BLaER1 (cell line): Measurements from ENCODE around the gene DDX51.

Source experiments
- H3K27ac ChIP-seq: shearing (Covaris generic); formaldehyde crosslinking; 2 replicates; pipeline ENCODE4 v1.8.1; 2022
- H3K27me3 ChIP-seq: shearing (Covaris generic); formaldehyde crosslinking; 2 replicates; pipeline ENCODE4 v1.8.1; 2022
- H3K36me3 ChIP-seq: shearing (Covaris generic); formaldehyde crosslinking; 2 replicates; pipeline ENCODE4 v1.8.1; 2022
- H3K4me1 ChIP-seq: shearing (Covaris generic); formaldehyde crosslinking; 2 replicates; pipeline ENCODE4 v1.8.1; 2022
- H3K4me2 ChIP-seq: shearing (Covaris generic); formaldehyde crosslinking; 2 replicates; pipeline ENCODE4 v1.8.1; 2022
- H3K4me3 ChIP-seq: shearing (Covaris generic); formaldehyde crosslinking; 2 replicates; pipeline ENCODE4 v1.8.1; 2022
- H3K9ac ChIP-seq: shearing (Covaris generic); formaldehyde crosslinking; 2 replicates; pipeline ENCODE4 v1.8.1; 2022
- H3K9me3 ChIP-seq: shearing (Covaris generic); formaldehyde crosslinking; 2 replicates; pipeline ENCODE4 v1.8.1; 2022
- H4K20me1 ChIP-seq: shearing (Covaris generic); formaldehyde crosslinking; 2 replicates; pipeline ENCODE4 v1.8.1; 2022
- Cebpa-rat ChIP-seq: shearing (Covaris generic); IDR thresholded peaks from 2 replicates; pipeline ENCODE4 v1.8.1; 2022

Gene DDX51

DNA sequence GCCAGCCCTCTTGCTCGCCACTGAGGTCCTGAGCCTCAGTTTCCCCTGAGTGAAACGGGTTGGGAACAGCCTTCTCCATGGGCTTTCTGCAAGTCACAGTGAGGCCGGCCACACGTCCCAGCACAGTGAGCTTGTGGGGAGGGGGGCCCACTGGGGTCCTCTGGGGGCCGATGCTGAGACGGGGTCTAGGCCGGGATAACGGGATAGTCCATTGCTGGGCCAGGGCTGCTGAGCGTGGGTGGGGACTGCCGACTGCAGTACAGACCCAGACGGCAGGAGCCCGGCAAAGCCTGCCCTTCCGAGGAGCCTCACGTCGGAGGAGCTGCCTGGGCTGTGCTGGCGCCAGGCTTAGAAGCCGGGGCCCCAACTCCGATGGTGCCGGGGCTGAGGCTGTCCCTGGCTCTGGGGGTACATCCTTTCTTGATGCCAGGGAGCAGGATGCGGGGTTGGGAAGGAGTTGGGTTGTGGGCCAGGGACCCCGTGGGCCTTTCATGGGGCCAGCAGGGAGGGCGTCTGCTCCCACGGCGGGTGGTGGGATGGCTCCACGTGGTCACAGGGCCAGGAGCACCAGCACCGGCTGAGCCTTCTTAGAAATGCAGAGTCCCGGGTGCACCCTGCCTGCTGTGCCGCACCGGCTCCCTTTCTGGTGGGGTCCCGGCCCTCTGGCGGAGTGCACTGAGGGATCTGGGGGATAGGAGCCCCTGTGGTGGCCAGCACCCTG is 24.4 kb upstream of the DDX51 start:
- Histone ChIP-seq H3K4me1 (peaks cover 72% of the 10 kb centered on the region), H3K4me3 (no peak overlapping the region), H3K27me3 (peaks cover 17% of the 10 kb centered on the region), H3K36me3 (no peaks in the 10 kb centered on the region), H3K9ac (peak overlapping the region; percentile 40; the same call in 1 of the 2 replicates), H4K20me1 (peaks cover 16% of the 10 kb centered on the region), H3K9me3 (no peaks in the 10 kb centered on the region), H3K27ac (peak overlapping the region; percentile 65), H3K4me2 (peak overlapping the region; percentile 93)
- TF ChIP-seq Cebpa-rat, result no peak

DNA sequence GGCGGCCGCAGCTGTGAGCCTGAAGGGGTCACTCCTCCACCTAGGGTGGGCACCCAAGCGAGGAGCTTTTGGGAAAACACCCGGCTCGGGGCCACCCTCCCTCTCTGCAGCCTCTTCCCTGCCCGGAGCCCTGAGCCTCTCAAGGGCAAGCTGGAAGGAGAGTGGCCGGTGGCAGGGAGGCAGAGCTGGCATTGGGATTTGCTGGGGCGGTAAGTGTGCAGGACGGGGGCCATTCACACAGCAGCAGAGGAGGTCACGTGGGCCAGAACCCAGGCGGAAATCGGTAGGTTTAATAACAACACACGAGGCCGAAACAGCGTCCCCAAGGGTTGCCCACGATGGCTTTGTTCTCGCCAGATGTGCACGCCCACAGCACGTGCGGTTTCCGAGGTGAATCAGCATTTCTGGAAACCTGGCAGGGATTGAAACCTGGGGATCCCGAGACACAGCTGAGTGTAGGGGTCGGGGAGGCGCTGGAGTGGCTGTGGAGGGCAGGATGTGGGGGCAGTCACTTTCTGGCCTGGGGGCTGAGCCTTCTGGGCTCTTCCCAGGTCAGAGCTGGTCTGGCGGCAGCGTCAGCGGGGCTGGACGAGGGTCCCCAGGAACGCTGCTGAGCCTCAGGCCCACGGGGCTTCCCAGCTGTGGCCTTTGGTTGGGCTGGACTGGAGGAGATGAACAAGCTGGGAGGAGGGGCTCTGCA is 23.6 kb upstream of the DDX51 start:
- no peaks in the 10 kb centered on the region for H3K9me3 ChIP-seq
- peak overlapping the region; percentile 65 for H3K27ac ChIP-seq
- peak overlapping the region; percentile 36 for H3K4me3 ChIP-seq
- H3K27me3 ChIP-seq, result peaks cover 18% of the 10 kb centered on the region
- peaks cover 72% of the 10 kb centered on the region for H3K4me1 ChIP-seq
- no peak for TF ChIP-seq Cebpa-rat
- H3K36me3 ChIP-seq, result no peaks in the 10 kb centered on the region
- peak overlapping the region; percentile 40; the same call in 1 of the 2 replicates for H3K9ac ChIP-seq
- peaks cover 20% of the 10 kb centered on the region for H4K20me1 ChIP-seq
- peak overlapping the region; percentile 93 for H3K4me2 ChIP-seq

DNA sequence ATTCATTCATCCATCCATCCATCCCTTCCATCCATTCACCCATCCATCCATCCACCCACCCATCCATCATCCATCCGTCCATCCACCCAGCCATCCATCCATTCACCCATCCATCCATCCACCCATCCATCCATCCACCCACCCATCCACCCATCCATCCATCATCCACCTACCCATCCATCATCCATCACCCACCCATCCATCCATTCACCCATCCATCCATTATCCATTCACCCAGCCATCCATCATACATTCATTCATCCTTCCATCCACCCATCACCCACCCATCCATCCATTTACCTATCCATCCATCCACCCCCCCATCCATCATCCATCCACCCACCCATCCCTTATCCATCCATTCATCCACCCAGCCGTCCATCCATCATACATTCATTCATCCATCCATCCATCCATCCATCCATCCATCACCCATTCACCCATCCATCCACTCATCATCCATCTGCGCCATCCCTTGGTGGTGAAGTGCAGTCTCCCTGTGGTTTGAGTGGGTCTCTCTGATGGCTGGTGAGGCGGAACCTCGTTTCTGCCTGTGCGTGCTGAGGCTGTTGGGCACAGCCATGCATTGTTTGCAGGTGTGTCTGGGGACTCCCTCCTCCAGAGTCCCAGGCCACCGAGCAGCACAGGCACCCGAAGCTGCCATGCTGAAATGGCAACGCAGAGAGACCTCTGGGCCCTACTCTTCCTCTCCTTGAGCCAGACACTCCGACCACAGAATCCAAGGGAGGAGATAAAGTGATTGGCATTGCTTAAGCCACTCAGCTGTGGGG is 22.9 kb upstream of the DDX51 start:
- no peak for TF ChIP-seq Cebpa-rat
- H3K27ac ChIP-seq, result peak overlapping the region; percentile 65
- peaks cover 72% of the 10 kb centered on the region for H3K4me1 ChIP-seq
- no peaks in the 10 kb centered on the region for H3K36me3 ChIP-seq
- H3K27me3 ChIP-seq, result peaks cover 21% of the 10 kb centered on the region
- H4K20me1 ChIP-seq, result peaks cover 26% of the 10 kb centered on the region
- H3K9ac ChIP-seq, result no peak overlapping the region
- H3K4me2 ChIP-seq, result peak overlapping the region; percentile 93
- H3K9me3 ChIP-seq, result no peaks in the 10 kb centered on the region
- peak overlapping the region; percentile 36; the same call in 1 of the 2 replicates for H3K4me3 ChIP-seq

DNA sequence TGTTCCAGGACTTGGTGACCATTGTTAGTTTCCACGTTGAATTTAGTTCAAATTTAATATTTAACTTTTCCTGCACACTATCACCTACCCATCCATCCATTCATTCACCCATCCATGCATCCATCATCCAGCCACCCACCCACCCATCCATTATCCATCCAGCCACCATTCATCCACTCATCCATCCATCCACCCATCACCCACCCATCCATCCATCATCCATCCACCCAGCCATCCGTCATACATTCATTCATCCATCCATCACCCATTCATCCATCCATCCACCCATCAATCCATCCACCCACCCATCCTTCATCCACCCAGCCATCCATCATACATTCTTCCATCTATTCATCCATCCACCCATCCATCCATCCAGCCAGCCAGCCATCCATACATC is 22.0 kb upstream of the DDX51 start:
- Histone ChIP-seq H3K9me3 (no peaks in the 10 kb centered on the region), H3K4me1 (peaks cover 67% of the 10 kb centered on the region), H3K36me3 (no peaks in the 10 kb centered on the region), H4K20me1 (peaks cover 23% of the 10 kb centered on the region), H3K9ac (no peak overlapping the region), H3K4me3 (no peak overlapping the region), H3K4me2 (no peak overlapping the region), H3K27ac (no peak overlapping the region), H3K27me3 (peaks cover 29% of the 10 kb centered on the region)
- no peak for TF ChIP-seq Cebpa-rat

DNA sequence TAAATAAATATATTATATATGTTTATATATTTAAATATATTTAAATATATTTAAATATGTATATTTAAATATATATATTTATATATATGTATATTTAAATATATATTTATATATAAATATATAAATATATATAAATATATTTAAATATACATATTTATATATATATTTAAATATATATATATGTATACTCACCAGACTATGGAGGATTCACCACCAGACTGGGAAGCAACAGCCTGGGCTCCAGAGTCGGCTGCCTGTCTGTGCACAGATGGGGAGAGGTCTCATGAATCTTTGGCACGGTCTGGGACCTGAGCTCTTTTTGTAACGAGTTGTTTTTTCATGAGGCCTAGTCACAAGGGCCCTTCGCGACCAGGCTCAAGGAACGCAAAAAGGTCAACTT is 21.5 kb upstream of the DDX51 start:
- Histone ChIP-seq H3K4me3 (no peak overlapping the region), H3K27me3 (peaks cover 29% of the 10 kb centered on the region), H3K36me3 (no peaks in the 10 kb centered on the region), H3K4me2 (no peak overlapping the region), H3K4me1 (peaks cover 62% of the 10 kb centered on the region), H4K20me1 (peaks cover 26% of the 10 kb centered on the region), H3K27ac (no peak overlapping the region), H3K9me3 (no peaks in the 10 kb centered on the region), H3K9ac (no peak overlapping the region)
- no peak for TF ChIP-seq Cebpa-rat

DNA sequence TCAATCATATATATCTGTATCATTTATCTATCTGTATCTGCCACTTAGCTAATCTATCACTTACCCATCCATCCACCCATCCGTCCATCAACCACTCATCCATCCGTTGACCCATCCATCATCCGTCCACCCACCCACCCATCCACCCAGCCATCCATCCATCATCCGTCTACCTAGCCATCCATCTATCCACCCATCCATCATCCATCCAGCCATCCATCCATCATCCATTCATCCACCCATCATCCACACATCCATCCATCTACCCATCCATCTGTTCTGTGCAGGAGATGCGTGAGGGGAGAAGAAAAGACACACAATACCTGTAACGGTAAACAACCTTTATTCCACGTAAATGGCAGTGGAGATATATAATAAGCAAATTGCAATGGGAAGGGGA is 20.3 kb upstream of the DDX51 start:
- TF ChIP-seq Cebpa-rat, result no peak
- Histone ChIP-seq H3K4me2 (no peak overlapping the region), H3K27me3 (peaks cover 29% of the 10 kb centered on the region), H3K4me3 (no peak overlapping the region), H3K9me3 (no peaks in the 10 kb centered on the region), H3K9ac (no peak overlapping the region), H3K4me1 (peaks cover 61% of the 10 kb centered on the region), H3K27ac (no peak overlapping the region), H3K36me3 (no peaks in the 10 kb centered on the region), H4K20me1 (peaks cover 36% of the 10 kb centered on the region)

DNA sequence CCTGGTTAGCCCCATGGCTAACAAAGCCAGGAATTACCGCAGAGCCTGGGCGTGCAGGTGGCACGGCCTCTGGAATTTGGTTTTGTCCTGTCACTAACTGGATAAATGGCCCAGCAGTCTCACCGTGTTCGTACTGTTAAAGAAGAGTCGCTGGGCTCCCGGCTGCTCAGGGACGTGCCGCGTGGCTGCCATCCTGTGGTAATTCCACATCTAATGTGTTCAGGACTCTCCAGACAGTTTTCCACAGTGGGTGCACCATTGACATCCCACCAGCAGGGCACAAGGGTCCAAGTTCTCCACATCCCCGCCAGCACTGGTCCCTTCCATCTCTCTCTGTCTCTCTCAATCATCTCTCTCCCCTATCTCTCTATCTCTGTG is 19.8 kb upstream of the DDX51 start:
- TF ChIP-seq Cebpa-rat, result no peak
- Histone ChIP-seq H3K27ac (no peak overlapping the region), H3K4me1 (peaks cover 64% of the 10 kb centered on the region), H3K27me3 (peaks cover 29% of the 10 kb centered on the region), H3K36me3 (no peaks in the 10 kb centered on the region), H3K9ac (no peak overlapping the region), H3K9me3 (no peaks in the 10 kb centered on the region), H3K4me3 (no peak overlapping the region), H4K20me1 (peaks cover 36% of the 10 kb centered on the region), H3K4me2 (peak overlapping the region; percentile 79)

DNA sequence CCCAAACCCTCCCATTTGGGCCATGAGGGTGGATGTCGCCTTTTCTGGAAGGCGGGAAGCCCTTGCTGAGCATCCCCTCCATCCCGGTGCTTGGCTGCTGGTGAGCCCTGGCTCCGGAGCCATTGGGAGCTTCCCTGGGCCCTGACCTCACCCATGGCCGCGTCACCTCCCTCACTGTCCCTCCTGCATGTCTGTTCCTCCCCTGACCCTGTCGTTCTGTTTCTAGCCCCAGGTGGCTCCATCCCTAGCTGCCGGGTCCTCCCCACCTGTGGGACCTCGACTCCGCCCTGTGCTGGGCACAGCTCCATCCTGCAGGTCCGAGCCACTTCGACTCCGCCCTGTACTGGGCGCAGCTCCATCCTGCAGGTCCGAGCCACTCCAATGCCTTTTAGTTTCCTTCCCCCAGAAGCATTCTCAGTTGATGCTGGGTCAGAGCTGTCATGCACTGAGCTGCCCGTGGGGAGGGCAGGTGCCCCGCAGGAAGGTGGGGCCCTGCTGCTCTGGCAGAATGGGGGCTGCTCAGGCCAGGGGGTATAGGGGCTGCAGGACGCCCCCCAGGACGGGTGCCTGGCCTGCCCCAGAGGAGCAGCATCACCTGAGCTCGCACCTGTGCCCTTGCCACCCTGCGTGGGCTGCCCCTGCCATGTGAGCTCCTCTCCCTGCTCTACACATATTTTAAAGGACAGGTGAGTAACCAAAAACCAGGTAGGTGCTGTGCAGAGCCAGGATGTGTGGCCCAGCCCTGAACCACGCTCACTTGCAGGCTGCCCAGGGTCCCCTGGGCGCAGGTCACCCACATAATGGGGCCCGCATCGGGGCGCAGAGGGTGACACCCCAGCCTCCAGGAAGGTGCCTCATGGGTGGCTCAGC is 19.2 kb upstream of the DDX51 start:
- peak overlapping the region; percentile 26 for H3K4me3 ChIP-seq
- no peak overlapping the region for H3K27ac ChIP-seq
- H3K36me3 ChIP-seq, result peaks cover 3% of the 10 kb centered on the region
- H3K4me2 ChIP-seq, result peak overlapping the region; percentile 79
- H3K4me1 ChIP-seq, result peaks cover 60% of the 10 kb centered on the region
- no peak for TF ChIP-seq Cebpa-rat
- H3K27me3 ChIP-seq, result peaks cover 29% of the 10 kb centered on the region
- no peaks in the 10 kb centered on the region for H3K9me3 ChIP-seq
- H3K9ac ChIP-seq, result peak overlapping the region; percentile 35; the same call in 1 of the 2 replicates
- peaks cover 36% of the 10 kb centered on the region for H4K20me1 ChIP-seq

DNA sequence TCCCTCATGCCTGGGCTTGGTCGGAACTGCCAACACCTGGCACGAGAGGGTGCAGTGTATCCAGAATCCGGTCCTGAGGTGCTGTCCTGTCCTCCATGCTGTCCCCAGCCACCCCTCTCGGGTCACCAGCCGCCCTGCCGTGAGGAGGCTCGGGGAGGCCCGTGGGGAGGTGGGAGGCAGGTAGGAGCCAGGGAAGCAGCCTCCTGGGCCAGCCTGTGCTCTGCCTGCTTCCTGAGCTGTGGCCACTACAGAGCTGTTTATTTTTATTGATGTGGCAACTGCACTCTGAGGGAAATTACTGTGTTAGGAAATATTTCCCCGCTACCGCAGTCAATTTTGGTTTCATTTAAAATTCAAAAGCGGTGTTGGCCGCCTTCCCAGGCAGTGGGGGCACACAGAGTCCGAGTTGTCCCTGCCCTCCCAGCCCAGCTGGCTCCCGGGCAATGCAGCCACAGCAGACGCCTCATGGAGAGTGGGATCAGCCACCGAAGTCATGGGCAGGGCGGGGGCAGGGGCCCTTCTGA is 18.5 kb upstream of the DDX51 start:
- H3K9me3 ChIP-seq, result peaks cover 4% of the 10 kb centered on the region; the same call in 1 of the 2 replicates
- peak overlapping the region; percentile 35; the same call in 1 of the 2 replicates for H3K9ac ChIP-seq
- peaks cover 53% of the 10 kb centered on the region for H3K4me1 ChIP-seq
- TF ChIP-seq Cebpa-rat, result peak; percentile 49; the same call in 1 of the 2 replicates
- H3K4me3 ChIP-seq, result peak overlapping the region; percentile 26
- peaks cover 36% of the 10 kb centered on the region for H4K20me1 ChIP-seq
- H3K27me3 ChIP-seq, result peaks cover 29% of the 10 kb centered on the region
- H3K27ac ChIP-seq, result no peak overlapping the region
- H3K36me3 ChIP-seq, result peaks cover 10% of the 10 kb centered on the region
- peak overlapping the region; percentile 79 for H3K4me2 ChIP-seq
